Subcutaneous abdominal adipose tissue (tissue), 5 donors: ENCODE results near the gene ADAMTS12.

Experiments
- H3K27ac ChIP-seq: one replicate; pipeline ENCODE4 v1.7.0; 2013; ENCODE audit warnings: low read depth, mild to moderate bottlenecking, inconsistent platforms, low read length, moderate library complexity
- H3K27me3 ChIP-seq, 5 donors: one replicate each; pipeline ENCODE4 v1.7.0; 2013; ENCODE audit warnings: low read length in 5 of 5, inconsistent platforms in 1 of 5; ENCODE audit not compliant: control insufficient read depth in 5 of 5, insufficient read depth in 4 of 5
- H3K36me3 ChIP-seq, 5 donors: one replicate each; pipeline ENCODE4 v1.7.0; 2013; ENCODE audit warnings: low read length in 5 of 5; ENCODE audit not compliant: control insufficient read depth in 5 of 5, insufficient read depth in 5 of 5
- H3K4me1 ChIP-seq, 5 donors: one replicate each; pipeline ENCODE4 v1.7.0; 2013; ENCODE audit warnings: low read length in 5 of 5, mild to moderate bottlenecking in 3 of 5, moderate library complexity in 1 of 5; ENCODE audit not compliant: control insufficient read depth in 5 of 5, insufficient read depth in 5 of 5
- H3K4me3 ChIP-seq, 5 donors: one replicate each; pipeline ENCODE4 v1.7.0; 2013; ENCODE audit warnings: low read length in 5 of 5, low read depth in 1 of 5
- H3K9ac ChIP-seq, 5 donors: one replicate each; pipeline ENCODE4 v1.7.0; 2013; ENCODE audit warnings: low read length in 5 of 5, mild to moderate bottlenecking in 4 of 5, moderate library complexity in 3 of 5
- H3K9me3 ChIP-seq, 5 donors: one replicate each; pipeline ENCODE4 v1.7.0; 2013; ENCODE audit warnings: low read length in 5 of 5; ENCODE audit not compliant: control insufficient read depth in 5 of 5
- donor health status: healthy.
- donor health status: healthy.
- donor health status: healthy.
- donor health status: healthy.
- donor health status: healthy.

The ADAMTS12 gene

DNA sequence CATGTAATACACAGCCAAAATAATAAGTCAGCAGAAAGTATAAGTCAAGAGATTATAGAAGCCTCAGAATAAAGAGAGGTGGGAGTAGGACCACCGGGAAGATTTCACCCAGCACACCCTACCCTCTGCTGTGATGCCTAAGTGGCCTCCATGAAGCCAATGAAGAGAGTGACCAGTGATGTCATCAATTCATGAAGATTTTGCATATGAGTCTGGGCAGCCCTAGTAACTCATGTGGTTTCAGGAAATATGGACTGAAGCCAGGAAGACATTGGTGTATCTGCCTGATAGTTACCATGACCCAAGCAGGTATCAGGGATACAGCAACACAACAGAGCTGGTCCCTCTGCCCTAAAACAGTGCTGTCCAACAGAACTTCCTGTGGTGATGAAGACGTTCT, 135.3 kb downstream of the ADAMTS12 start:
- no peak overlapping the region for H3K27ac ChIP-seq
- no peaks in the 10 kb centered on the region for H3K27me3 ChIP-seq

DNA sequence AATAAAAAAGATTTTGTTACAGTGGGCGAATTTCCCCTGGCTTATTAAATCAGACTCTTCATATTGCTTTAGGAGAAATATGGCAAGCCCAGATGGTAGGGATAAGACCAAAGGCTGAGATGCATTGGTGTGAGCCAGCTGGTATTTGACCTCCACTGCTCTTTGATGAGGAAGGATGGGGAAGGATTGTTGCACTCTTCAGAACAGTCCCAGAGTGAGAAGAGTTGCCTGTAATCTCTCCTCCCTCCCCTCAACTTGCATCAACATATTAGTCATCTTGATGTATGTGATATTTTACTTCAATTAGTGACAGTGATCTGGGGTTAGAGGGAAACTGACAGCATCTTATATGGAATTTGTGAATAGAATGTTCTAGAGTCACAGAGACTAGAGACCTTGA, 136.6 kb downstream of the ADAMTS12 start:
- no peak overlapping the region for H3K27ac ChIP-seq
- no peaks in the 10 kb centered on the region for H3K36me3 ChIP-seq
- H3K9me3 ChIP-seq: no peaks in the 10 kb centered on the region
- H3K4me1 ChIP-seq: peaks cover 0 to 24% (median 20%) of the 10 kb centered on the region in 5 donors
- no peak overlapping the region for H3K9ac ChIP-seq
- no peaks in the 10 kb centered on the region for H3K27me3 ChIP-seq
- no peak overlapping the region for H3K4me3 ChIP-seq

More for the DNA sequence above, 135.3 kb downstream of the ADAMTS12 start:
- H3K9me3 ChIP-seq: no peaks in the 10 kb centered on the region
- H3K9ac ChIP-seq: no peak overlapping the region
- no peaks in the 10 kb centered on the region for H3K36me3 ChIP-seq
- no peak overlapping the region for H3K4me3 ChIP-seq
- peaks cover 0 to 35% (median 27%) of the 10 kb centered on the region in 5 donors for H3K4me1 ChIP-seq

DNA sequence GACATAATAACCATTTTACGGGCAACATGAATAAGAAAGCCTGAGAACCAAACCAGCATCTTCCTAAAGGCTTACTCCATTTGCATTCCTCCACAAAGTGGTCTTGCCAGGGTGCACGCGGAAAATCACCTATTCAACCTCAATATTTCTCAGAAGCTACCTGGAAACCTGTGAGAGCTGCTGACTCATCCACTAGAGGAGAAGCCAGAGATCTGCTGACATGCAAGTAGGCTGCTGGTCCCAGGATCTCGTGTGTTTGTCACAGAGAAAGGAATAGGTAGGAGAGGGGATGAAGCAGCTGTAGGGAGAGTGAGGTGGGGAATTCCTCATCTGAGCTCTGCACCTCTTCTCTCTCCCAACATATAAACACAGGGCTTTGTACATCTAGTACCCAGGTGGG, 138.1 kb downstream of the ADAMTS12 start:
- H3K9ac ChIP-seq: no peak overlapping the region
- H3K9me3 ChIP-seq: no peaks in the 10 kb centered on the region
- peaks cover 0 to 4% (median 0%) of the 10 kb centered on the region in 5 donors for H3K36me3 ChIP-seq

DNA sequence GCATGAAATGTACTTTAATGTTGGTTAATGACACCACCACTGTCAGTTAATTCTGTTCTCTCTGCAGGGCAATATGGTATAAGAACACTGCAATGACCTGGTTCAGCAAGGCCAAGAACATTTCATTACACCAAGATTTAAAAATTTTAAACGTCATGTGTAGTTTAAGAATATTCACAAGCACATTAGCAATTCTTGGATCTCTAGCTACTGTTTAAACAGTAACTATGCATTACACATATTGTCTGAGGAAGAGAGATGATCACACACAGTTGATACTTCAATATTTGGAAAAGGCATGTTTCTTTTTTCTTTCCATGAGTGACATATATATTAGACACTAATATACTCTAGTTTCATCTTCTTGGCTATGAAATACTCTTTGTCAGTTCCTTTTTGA, 143.0 kb downstream of the ADAMTS12 start:
- Histone ChIP-seq H3K27ac (no peak overlapping the region), H3K4me3 (no peak overlapping the region), H3K27me3 (no peaks in the 10 kb centered on the region), H3K9me3 (no peaks in the 10 kb centered on the region), H3K36me3 (peaks cover 0 to 7% (median 2%) of the 10 kb centered on the region in 5 donors), H3K4me1 (peaks cover 0 to 6% (median 5%) of the 10 kb centered on the region in 5 donors), H3K9ac (no peak overlapping the region)

More for the DNA sequence above, 138.1 kb downstream of the ADAMTS12 start:
- Histone ChIP-seq H3K27me3 (no peaks in the 10 kb centered on the region), H3K4me1 (peaks cover 0 to 16% (median 12%) of the 10 kb centered on the region in 5 donors), H3K27ac (no peak overlapping the region), H3K4me3 (no peak overlapping the region)

DNA sequence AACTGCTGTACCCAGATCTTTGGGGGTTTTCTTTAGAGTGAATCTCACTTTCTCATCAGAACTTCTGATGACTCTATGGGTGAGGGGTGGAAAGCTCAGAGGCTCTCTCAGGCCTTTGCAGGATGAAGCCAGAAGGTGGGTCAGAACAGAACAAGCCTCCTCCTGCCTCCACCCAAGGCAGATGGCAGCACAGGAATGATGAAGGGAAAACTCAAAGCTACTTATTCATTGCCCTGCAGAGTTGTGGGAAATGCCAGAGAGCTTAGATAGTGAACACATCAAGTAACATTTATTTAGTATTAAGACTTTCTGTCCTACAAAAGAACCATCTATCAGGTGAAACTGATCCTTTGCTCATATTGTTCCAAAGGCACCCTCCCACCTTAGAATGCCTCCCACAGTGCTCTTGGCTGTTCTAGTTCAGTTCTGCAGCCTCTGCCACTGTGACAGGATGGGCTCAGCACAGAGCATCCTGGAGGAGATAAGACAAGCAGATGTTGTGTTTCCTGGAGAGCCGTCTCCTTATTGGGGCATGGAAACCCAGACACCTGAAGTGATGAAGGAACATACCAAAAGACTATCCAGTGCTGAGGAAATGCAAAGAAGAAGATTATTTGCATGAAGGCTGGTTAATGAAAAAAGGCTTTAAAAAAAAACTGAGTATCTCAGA, 146.6 kb downstream of the ADAMTS12 start:
- Histone ChIP-seq H3K27me3 (no peaks in the 10 kb centered on the region), H3K36me3 (peaks cover 0 to 7% (median 2%) of the 10 kb centered on the region in 5 donors), H3K9ac (no peak overlapping the region), H3K4me3 (no peak overlapping the region), H3K9me3 (no peaks in the 10 kb centered on the region), H3K27ac (no peak overlapping the region), H3K4me1 (peaks cover 0 to 6% (median 0%) of the 10 kb centered on the region in 5 donors)

DNA sequence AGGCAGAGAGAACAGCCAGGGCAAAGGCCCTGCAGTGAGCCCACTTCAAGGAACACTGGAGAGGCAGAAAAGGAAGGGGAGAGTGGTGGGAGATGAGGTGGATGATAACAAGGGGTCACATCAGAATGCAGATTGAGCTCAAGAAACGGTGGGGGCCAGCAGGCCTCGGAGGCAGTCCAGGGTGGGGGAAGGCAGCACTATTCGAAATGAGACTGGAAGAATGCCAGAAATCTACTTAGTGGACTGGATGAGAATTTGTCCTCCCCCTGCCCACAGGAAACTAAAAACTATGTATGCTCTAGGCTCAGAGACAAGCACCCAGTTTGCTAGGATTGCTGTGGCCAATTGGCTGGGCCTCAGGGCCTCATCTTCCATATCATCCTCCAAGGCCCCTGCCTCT, 148.7 kb downstream of the ADAMTS12 start:
- Histone ChIP-seq H3K9me3 (no peaks in the 10 kb centered on the region), H3K4me1 (peaks cover 0 to 6% (median 0%) of the 10 kb centered on the region in 5 donors), H3K4me3 (no peak overlapping the region), H3K9ac (no peak overlapping the region), H3K27ac (no peak overlapping the region), H3K36me3 (peaks cover 0 to 10% (median 6%) of the 10 kb centered on the region in 5 donors), H3K27me3 (no peaks in the 10 kb centered on the region)

DNA sequence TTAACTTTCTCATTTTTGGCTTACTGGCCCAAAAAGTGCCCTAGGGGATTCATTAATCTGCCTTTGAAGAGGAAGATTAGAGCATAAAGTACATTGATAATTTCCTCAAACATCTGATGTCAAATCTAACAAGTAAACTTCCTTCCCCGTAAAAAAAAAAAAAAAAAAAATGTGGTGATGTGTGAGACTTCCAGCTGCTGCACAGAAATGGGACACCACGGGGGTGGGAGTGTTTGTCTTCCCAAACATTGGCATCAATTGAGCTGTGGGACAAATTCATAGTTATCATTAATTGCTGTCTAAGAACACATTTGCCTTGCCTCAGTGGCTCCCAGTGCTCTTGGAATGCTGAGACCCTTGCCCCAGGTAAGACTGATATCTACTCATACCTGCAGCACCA, 149.6 kb downstream of the ADAMTS12 start:
- Histone ChIP-seq H3K9ac (no peak overlapping the region), H3K4me3 (no peak overlapping the region), H3K9me3 (no peaks in the 10 kb centered on the region), H3K27ac (no peak overlapping the region), H3K36me3 (peaks cover 0 to 10% (median 6%) of the 10 kb centered on the region in 5 donors), H3K4me1 (peaks cover 0 to 6% (median under 1%) of the 10 kb centered on the region in 5 donors), H3K27me3 (no peaks in the 10 kb centered on the region)

DNA sequence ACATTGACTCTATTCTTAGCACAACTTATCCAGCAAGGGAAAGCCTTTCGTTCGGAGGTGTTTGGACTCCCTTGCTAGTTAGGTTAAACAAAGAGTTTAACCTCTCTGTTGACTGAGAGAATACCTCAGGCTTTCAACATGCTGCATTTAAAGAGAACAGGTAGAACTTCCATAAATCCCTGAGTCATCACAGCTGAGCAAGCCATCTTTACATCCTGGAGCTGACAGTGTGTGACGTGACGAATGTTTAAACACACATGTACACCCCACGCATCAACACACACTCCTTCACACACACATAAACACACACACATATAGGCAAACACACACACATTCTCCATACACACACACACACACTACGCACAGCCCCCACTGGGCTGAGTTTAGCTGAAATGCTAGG, 152.8 kb downstream of the ADAMTS12 start:
- Histone ChIP-seq H3K27ac (no peak overlapping the region), H3K9ac (no peak overlapping the region), H3K36me3 (peaks cover 0 to 9% (median 4%) of the 10 kb centered on the region in 5 donors)

DNA sequence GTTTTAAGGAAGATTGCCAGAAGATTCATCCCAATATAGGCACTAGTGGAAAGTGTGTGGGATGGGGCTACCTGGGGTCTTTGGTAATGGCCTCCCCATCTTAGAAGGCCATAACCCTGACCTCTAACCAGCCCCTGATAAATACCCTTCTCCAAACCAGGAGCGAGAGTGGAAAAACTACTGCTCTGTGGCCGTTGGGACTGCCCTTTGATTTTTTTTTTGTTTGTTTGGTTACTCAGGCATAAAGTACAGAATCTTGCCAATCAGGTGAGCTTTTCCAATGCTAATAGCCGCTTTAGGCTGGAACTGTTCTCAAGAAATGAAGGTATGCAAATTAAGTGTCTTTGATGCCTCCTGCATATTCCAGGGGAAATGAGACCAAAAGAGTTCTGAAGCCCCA, 153.7 kb downstream of the ADAMTS12 start:
- Histone ChIP-seq H3K4me3 (no peak overlapping the region), H3K36me3 (peaks cover 0 to 9% (median 4%) of the 10 kb centered on the region in 5 donors), H3K4me1 (peaks cover 3 to 13% (median 11%) of the 10 kb centered on the region in 5 donors), H3K9ac (no peak overlapping the region), H3K27ac (no peak overlapping the region), H3K9me3 (no peaks in the 10 kb centered on the region), H3K27me3 (no peaks in the 10 kb centered on the region)

More for the DNA sequence above, 152.8 kb downstream of the ADAMTS12 start:
- no peaks in the 10 kb centered on the region for H3K9me3 ChIP-seq
- peaks cover 1 to 12% (median 9%) of the 10 kb centered on the region in 5 donors for H3K4me1 ChIP-seq
- H3K27me3 ChIP-seq: no peaks in the 10 kb centered on the region
- H3K4me3 ChIP-seq: no peak overlapping the region

DNA sequence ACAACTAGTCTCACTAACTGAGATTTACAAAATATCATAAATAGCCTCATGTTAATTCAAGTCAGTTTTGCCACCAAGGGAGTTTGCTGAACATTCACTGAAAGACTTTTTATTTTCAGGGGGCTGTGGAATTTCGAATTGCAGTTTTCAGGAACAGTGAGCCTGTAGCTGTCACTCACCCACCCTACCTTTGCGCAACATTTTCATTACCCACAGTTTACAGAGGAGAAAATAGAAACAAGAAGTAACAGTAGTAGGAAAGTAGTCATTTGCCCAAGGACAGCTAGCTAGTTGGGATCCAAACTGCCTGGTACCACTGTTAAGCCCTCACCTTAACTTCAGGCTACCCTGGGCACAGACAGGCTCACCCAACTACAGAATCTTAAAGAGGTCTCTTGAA, 154.1 kb downstream of the ADAMTS12 start:
- H3K4me1 ChIP-seq: peaks cover 3 to 13% (median 8%) of the 10 kb centered on the region in 5 donors
- no peaks in the 10 kb centered on the region for H3K9me3 ChIP-seq
- peaks cover 0 to 9% (median 4%) of the 10 kb centered on the region in 5 donors for H3K36me3 ChIP-seq
- no peak overlapping the region for H3K4me3 ChIP-seq
- H3K9ac ChIP-seq: no peak overlapping the region
- no peaks in the 10 kb centered on the region for H3K27me3 ChIP-seq
- no peak overlapping the region for H3K27ac ChIP-seq
